ENCODE results near the gene SH3GL1.

SH3GL1 gene

GRCh38 chr19:4439243-4439642, 38.9 kb upstream of the SH3GL1 start:
- no peaks in the 10 kb centered on the region for H3K4me1 ChIP-seq (ENCODE audit: insufficient read depth, low read length)
- H2AFZ ChIP-seq (ENCODE audit: low read depth, low read length) = no peak overlapping the region
- H3K27me3 ChIP-seq (ENCODE audit: insufficient read depth, low read length, poor library complexity) = no peaks in the 10 kb centered on the region
- H3K36me3 ChIP-seq (ENCODE audit: insufficient read depth, low read length) = peaks cover 92% of the 10 kb centered on the region
- no peak overlapping the region for H3K9ac ChIP-seq (ENCODE audit: low read depth, low read length)
- TF ChIP-seq EZH2 (IDR thresholded peaks at IDR 0.05; ENCODE audit: borderline replicate concordance, low read depth, low read length, severe bottlenecking) (no peak), CTCF (IDR thresholded peaks at IDR 0.05; ENCODE audit: borderline replicate concordance, extremely low read depth, low read length, poor library complexity, severe bottlenecking) (no peak)
- H4K20me1 ChIP-seq (ENCODE audit: insufficient read depth, low read length) = peaks cover 80% of the 10 kb centered on the region
- peaks cover 51% of the 10 kb centered on the region for H3K79me2 ChIP-seq (ENCODE audit: insufficient read depth, low read length)
- no peak overlapping the region for H3K27ac ChIP-seq (ENCODE audit: low read length)
- DNase-seq = no peak
- ATAC-seq (ENCODE audit: insufficient read depth, low read depth) = no peak
- H3K4me3 ChIP-seq (ENCODE audit: low read depth in 1 of 2, low read length in 2 of 2) = no peak overlapping the region
- H3K9me3 ChIP-seq (ENCODE audit: insufficient read depth, low read length, severe bottlenecking) = no peaks in the 10 kb centered on the region
- H3K4me2 ChIP-seq (ENCODE audit: insufficient read depth, low read length) = no peak overlapping the region

GRCh38 chr19:4437103-4437502, 36.8 kb upstream of the SH3GL1 start:
- Histone ChIP-seq H3K79me2 (ENCODE audit: insufficient read depth, low read length) (peaks cover 67% of the 10 kb centered on the region), H3K4me1 (ENCODE audit: insufficient read depth, low read length) (no peaks in the 10 kb centered on the region), H3K9me3 (ENCODE audit: insufficient read depth, low read length, severe bottlenecking) (no peaks in the 10 kb centered on the region), H3K36me3 (ENCODE audit: insufficient read depth, low read length) (peaks cover 92% of the 10 kb centered on the region), H3K27me3 (ENCODE audit: insufficient read depth, low read length, poor library complexity) (no peaks in the 10 kb centered on the region), H3K27ac (ENCODE audit: low read length) (no peak overlapping the region), H3K4me3 (ENCODE audit: low read depth in 1 of 2, low read length in 2 of 2) (no peak overlapping the region), H3K4me2 (ENCODE audit: insufficient read depth, low read length) (no peak overlapping the region), H4K20me1 (ENCODE audit: insufficient read depth, low read length) (peaks cover 74% of the 10 kb centered on the region), H3K9ac (ENCODE audit: low read depth, low read length) (no peak overlapping the region), H2AFZ (ENCODE audit: low read depth, low read length) (no peak overlapping the region)
- TF ChIP-seq EZH2 (IDR thresholded peaks at IDR 0.05; ENCODE audit: borderline replicate concordance, low read depth, low read length, severe bottlenecking) (no peak), CTCF (IDR thresholded peaks at IDR 0.05; ENCODE audit: borderline replicate concordance, extremely low read depth, low read length, poor library complexity, severe bottlenecking) (no peak)
- ATAC-seq (ENCODE audit: insufficient read depth, low read depth) (no peak), DNase-seq (no peak)

GRCh38 chr19:4436231-4436630, 35.9 kb upstream of the SH3GL1 start:
- H2AFZ ChIP-seq (ENCODE audit: low read depth, low read length) = no peak overlapping the region
- peaks cover 80% of the 10 kb centered on the region for H4K20me1 ChIP-seq (ENCODE audit: insufficient read depth, low read length)
- no peak overlapping the region for H3K9ac ChIP-seq (ENCODE audit: low read depth, low read length)
- no peak overlapping the region for H3K4me3 ChIP-seq (ENCODE audit: low read depth in 1 of 2, low read length in 2 of 2)
- DNase-seq = no peak
- TF ChIP-seq EZH2 (IDR thresholded peaks at IDR 0.05; ENCODE audit: borderline replicate concordance, low read depth, low read length, severe bottlenecking) (no peak), CTCF (IDR thresholded peaks at IDR 0.05; ENCODE audit: borderline replicate concordance, extremely low read depth, low read length, poor library complexity, severe bottlenecking) (no peak)
- peaks cover 92% of the 10 kb centered on the region for H3K36me3 ChIP-seq (ENCODE audit: insufficient read depth, low read length)
- no peak overlapping the region for H3K27ac ChIP-seq (ENCODE audit: low read length)
- H3K4me2 ChIP-seq (ENCODE audit: insufficient read depth, low read length) = no peak overlapping the region
- no peaks in the 10 kb centered on the region for H3K27me3 ChIP-seq (ENCODE audit: insufficient read depth, low read length, poor library complexity)
- H3K4me1 ChIP-seq (ENCODE audit: insufficient read depth, low read length) = no peaks in the 10 kb centered on the region
- H3K9me3 ChIP-seq (ENCODE audit: insufficient read depth, low read length, severe bottlenecking) = no peaks in the 10 kb centered on the region
- no peak; the same call in 2 of the 3 replicates for ATAC-seq (ENCODE audit: insufficient read depth, low read depth)
- peaks cover 76% of the 10 kb centered on the region for H3K79me2 ChIP-seq (ENCODE audit: insufficient read depth, low read length)

GRCh38 chr19:4434391-4434790, 34.0 kb upstream of the SH3GL1 start:
- no peak overlapping the region for H3K27ac ChIP-seq (ENCODE audit: low read length)
- no peaks in the 10 kb centered on the region for H3K4me1 ChIP-seq (ENCODE audit: insufficient read depth, low read length)
- H3K4me2 ChIP-seq (ENCODE audit: insufficient read depth, low read length) = no peak overlapping the region
- no peaks in the 10 kb centered on the region for H3K27me3 ChIP-seq (ENCODE audit: insufficient read depth, low read length, poor library complexity)
- H3K4me3 ChIP-seq (ENCODE audit: low read depth in 1 of 2, low read length in 2 of 2) = no peak overlapping the region
- peaks cover 73% of the 10 kb centered on the region for H3K79me2 ChIP-seq (ENCODE audit: insufficient read depth, low read length)
- no peak overlapping the region for H2AFZ ChIP-seq (ENCODE audit: low read depth, low read length)
- H4K20me1 ChIP-seq (ENCODE audit: insufficient read depth, low read length) = peaks cover 74% of the 10 kb centered on the region
- H3K9me3 ChIP-seq (ENCODE audit: insufficient read depth, low read length, severe bottlenecking) = no peaks in the 10 kb centered on the region
- H3K9ac ChIP-seq (ENCODE audit: low read depth, low read length) = no peak overlapping the region
- DNase-seq = no peak
- no peak for ATAC-seq (ENCODE audit: insufficient read depth, low read depth)
- TF ChIP-seq EZH2 (IDR thresholded peaks at IDR 0.05; ENCODE audit: borderline replicate concordance, low read depth, low read length, severe bottlenecking) (no peak), CTCF (IDR thresholded peaks at IDR 0.05; ENCODE audit: borderline replicate concordance, extremely low read depth, low read length, poor library complexity, severe bottlenecking) (no peak)
- peaks cover 97% of the 10 kb centered on the region for H3K36me3 ChIP-seq (ENCODE audit: insufficient read depth, low read length)

Measured in DND-41 (cell line).